Measurements from ENCODE around the gene SMIM13.
"Not testable (repeated sequence)": the region's sequence is repeated elsewhere in the genome, so short reads cannot be mapped to it uniquely, and the experiment has no call there.

The SMIM13 gene

GRCh38 chr6:11083956-11084355, 9.7 kb upstream of the SMIM13 start:
- no peak for DNase-seq (ENCODE audit: low read depth in 2 of 2)

DNA sequence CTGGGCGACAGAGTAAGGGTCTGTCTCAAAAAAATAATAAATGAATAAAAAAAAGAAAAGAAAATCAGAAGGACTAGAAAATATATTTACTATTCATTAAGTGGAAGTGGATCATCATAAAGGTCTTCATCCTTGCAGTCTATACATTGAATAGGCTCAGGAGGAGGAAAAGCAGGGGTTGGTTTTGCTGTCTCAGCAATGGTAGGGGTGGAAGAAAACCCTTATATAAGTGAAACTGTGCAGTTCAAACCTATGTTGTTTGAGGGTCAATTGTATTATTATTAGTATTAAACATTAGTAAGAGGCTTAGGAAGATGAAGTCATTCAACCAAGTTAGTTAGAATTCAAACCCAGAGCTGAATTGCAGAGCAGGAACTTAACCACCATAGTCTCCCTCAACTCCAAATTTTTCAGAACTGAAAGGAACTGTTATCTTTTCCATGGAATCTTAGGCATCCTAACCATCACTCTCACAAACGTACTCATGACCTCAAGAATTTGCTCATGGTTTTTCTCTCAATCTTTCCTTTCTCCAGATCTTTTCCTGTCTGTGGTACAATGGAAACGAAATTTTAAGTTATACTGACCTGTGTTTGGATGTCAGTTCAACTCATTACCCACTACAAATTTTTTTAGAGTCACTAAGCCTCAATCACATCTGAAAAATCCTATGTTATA, 7.7 kb upstream of the SMIM13 start:
- DNase-seq (ENCODE audit: low read depth in 2 of 2): no peak

DNA sequence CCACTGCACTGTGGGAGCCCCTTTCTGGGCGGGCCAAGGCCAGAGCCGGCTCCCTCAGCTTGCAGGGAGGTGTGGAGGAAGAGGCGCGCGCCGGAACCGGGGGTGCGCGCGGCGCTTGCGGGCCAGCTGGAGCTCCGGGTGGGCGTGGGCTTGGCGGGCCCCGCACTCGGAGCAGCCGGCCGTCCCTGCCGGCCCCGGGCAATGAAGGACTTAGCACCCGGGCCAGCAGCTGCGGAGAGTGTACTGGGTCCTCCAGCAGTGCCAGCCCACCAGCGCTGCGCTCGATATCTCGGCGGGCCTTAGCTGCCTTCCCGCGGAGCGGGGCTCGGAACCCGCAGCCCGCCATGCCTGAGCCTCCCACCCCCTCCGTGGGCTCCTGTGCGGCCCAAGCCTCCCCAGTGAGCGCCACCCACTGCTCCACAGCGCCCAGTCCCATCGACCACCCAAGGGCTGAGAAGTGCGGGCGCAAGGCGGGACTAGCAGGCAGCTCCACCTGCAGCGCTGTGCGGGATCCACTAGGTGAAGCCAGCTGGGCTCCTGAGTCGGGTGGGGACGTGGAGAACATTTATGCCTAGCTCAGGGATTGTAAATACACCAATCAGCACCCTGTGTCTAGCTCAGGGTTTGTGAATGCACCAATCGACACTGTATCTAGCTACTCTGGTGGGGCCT, 6.4 kb upstream of the SMIM13 start:
- not testable (repeated sequence) for DNase-seq (ENCODE audit: low read depth in 2 of 2)

DNA sequence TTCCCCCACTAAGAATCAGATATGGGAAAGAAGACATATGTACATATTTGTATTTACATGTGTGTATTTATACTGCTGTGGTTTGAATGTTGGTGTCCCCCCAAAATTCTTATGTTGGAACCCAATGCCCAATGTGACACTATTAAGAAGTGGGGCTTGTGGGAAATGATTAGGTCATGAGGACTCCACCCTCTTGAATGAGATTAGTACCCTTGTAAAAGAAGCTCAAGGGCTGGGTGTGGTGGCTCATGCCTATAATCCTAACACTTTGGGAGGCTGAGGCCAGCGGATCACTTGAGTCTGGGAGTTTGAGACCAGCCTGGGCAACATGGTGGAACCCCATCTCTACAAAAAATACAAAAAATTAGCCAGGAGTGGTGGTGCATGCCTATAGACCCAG, 3.9 kb upstream of the SMIM13 start:
- no peak for DNase-seq (ENCODE audit: low read depth in 2 of 2)

- not testable (repeated sequence) for DNase-seq (ENCODE audit: low read depth in 2 of 2)
Measured at GRCh38 chr6:11091141-11091540, 2.5 kb upstream of the SMIM13 start.

DNA sequence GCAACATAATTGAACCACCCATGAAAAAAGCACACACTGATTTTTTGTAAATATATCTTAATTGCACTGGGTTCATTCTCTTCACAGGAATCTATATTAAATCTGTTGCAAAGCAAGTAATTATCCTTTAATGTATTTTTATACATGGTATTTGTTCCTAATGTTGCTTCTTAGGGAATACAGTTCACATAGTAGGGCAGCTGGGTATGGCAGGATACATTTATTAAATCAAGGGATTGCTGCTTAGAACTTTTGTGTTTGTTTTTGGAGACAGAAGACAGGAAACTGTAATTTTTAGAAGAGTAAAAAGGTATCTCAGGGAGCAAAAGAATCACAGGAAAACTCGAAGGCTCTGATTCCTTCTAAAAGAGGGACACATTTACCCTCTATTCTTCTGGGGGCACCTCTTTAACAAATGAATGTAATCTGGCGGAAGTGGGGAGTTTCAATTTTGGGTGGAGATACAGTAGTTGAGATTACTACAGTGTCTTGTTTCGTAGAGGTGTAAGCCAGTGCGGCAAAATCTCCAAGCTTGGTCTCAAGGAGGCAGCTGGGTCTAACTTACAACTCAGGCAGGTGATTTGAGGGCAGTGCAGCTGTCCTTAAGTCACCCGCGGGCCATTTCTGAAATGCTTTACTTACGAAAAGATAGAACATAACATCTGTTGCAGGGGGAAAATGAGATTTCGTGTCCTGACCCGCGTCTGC, 812 bp upstream of the SMIM13 start:
- DNase-seq (ENCODE audit: low read depth in 2 of 2): peak in 1 of 2 donors; percentile 4

DNA sequence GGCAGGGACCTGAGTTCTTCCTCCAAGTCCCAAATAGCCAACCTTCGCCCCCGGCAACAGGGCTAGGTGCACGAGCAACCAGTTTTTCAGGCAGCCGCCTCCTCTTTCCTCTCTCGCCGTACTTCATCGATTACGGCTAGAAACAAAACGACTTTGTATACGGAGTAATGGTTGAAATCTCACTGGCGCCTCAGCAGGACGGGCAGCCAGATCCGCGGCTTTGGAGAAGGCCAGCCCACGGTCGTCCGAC, 333 bp upstream of the SMIM13 start:
- DNase-seq (ENCODE audit: low read depth in 2 of 2): no peak

GRCh38 chr6:11094411-11094851, 797 bp downstream of the SMIM13 start:
- DNase-seq (ENCODE audit: low read depth in 2 of 2): peak; percentile 22 to 35

GRCh38 chr6:11094941-11095340, 1.3 kb downstream of the SMIM13 start:
- DNase-seq (ENCODE audit: low read depth in 2 of 2): no peak

DNA sequence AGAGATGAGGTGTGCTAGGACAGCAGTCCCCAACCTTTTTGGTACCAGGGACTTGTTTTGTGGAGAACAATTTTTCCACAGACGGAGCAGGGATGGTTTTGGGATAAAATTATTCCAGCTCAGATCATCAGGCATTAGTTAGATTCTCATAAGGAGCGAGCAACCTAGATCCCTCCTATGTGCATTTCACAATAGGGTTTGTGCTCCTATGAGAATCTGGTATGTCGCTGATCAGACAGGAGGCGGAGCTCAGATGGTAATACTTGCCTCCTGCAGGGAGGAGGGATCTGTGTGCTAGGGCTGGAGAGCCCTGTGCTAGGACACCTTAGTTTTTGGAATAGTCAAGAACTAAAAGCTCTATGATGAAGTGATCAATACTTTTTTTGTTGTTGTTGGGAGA, 2.5 kb downstream of the SMIM13 start:
- no peak for DNase-seq (ENCODE audit: low read depth in 2 of 2)

GRCh38 chr6:11097476-11097875, 3.8 kb downstream of the SMIM13 start:
- no peak for DNase-seq (ENCODE audit: low read depth in 2 of 2)

GRCh38 chr6:11098004-11098403, 4.4 kb downstream of the SMIM13 start:
- DNase-seq (ENCODE audit: low read depth in 2 of 2): no peak

DNA sequence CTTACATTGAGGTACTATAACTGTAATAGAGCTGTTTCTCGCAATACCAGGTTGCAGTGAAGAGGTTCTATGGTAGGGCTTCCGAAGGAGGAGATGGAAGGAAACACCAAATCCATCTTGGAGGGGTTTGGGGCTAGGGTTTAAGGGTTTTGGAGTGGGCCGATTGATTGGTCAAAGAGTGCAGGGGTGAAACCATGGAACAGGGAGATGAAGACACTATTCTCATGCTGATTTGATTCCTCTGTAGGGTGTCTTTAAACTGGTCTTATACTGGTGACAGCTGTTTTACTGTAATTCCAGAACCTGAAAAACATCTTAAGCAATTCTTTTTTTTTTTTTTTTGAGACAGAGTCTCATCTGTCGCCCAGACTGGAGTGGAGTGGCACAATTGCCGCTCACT, 7.8 kb downstream of the SMIM13 start:
- DNase-seq (ENCODE audit: low read depth in 2 of 2): no peak

DNA sequence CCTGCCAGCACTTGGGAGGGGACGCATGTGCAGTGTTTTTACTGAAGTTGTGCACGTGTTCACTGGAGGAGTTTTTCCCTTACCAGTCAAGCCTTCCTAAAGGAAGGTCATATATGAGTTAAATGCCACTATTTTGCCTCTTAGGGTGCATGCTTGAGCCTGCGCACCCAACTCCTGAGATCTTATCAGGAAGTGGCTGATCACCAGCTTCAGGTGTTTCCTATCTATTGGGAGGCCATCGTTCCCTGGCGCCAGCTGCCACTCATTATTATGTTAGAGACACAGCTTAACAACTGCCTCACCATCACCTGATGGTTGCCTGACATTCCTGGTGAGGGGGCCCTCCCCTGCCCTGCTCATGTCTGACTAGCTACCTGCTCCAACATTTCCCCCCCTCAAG, 9.4 kb downstream of the SMIM13 start:
- no peak for DNase-seq (ENCODE audit: low read depth in 2 of 2)

- no peak for DNase-seq (ENCODE audit: low read depth in 2 of 2)
Measured at GRCh38 chr6:11108726-11109125, 15.1 kb downstream of the SMIM13 start.

GRCh38 chr6:11110921-11111768, 17.5 kb downstream of the SMIM13 start, which contains the start of gene ERVFRD-1:
Gene ERVFRD-1 (minus strand): TSS chr6:11111725. CDS start chr6:11105310, 6,415 bp downstream.
- DNase-seq (ENCODE audit: low read depth in 2 of 2): no peak

GRCh38 chr6:11111769-11112437, 18.3 kb downstream of the SMIM13 start:
- no peak for DNase-seq (ENCODE audit: low read depth in 2 of 2)

DNA sequence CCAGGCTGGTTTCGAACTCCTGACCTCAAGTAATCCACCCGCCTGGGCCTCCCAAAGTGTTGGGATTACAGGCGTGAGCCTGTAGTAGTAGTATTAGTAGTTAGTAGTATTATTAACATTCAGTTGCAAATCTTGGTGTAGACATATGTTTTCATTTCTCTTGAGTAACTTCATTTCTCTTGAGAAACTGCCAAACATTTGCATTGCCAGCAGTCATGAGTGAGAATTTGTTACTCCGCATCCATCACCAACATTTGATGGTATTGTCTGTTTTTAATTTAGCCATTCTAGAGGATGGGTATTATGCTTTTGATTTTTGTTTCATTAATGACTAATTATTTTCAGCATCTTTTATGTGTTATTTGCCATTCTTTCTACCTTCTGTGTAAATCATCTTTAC, 19.4 kb downstream of the SMIM13 start:
- DNase-seq (ENCODE audit: low read depth in 2 of 2): no peak

DNA sequence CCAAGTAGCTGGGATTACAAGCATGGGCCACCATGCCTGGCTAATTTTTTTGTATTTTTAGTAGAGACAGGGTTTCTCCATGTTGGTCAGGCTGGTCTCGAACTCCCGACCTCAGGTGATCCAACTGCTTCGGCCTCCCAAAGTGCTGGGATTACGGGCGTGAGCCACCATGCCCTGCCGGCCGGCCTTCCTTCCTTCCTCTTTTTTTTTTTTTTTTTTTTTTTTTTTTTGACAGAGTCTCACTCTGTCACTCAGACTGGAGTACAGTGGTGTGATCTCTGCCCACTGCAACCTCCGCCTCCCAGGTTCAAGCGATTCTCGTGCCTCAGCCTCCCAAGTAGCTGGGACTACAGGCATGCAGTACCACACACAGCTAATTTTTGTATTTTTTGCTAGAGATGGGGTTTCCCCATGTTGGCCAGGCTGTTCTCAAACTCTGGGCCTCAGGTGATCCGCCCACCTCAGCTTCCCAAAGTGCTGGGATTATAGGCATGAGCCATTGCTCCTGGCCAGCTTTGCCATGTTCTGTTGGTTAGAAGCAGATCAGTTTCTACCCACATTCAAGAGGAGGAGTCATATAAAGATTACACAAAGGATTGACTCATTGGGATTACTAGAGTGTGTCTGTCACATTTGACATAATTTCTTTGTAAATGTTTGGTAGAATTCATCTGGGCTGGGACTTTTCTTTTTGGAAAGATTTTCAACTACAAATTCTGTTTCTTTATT, 22.3 kb downstream of the SMIM13 start:
- peak in 1 of 2 donors; percentile 33 for DNase-seq (ENCODE audit: low read depth in 2 of 2)

GRCh38 chr6:11120271-11121005, 26.8 kb downstream of the SMIM13 start:
- DNase-seq (ENCODE audit: low read depth in 2 of 2): no peak
